Activated CD4-positive, alpha-beta memory T cell treated with anti-CD3 and anti-CD28 coated beads, Interleukin-2, amount 10 ng/mL, durations not matched to agents 7 days and 5 days (primary cell): ENCODE measurements around the gene NPC1. TPM values are rescaled to one million over a fixed set of nuclear protein-coding genes. Genes with fewer than 3 reads are reported as not detected.

Source experiments
- CTCF ChIA-PET: fragments of 350-600 bp; sonication (Branson Sonifier 250); formaldehyde crosslinking; loops from one replicate; lab custom pipeline; 2021; ENCODE audit warnings: antibody characterized with exemption, inconsistent platforms; lab: Charles Lee
- POLR2A ChIA-PET: fragments of 350-600 bp; sonication (Branson Sonifier 250); formaldehyde crosslinking; loops from one replicate; lab custom pipeline; 2021; ENCODE audit warnings: antibody characterized with exemption; lab: Charles Lee
- DNase-seq: peaks from one replicate; pipeline ENCODE4 v3.0.0-alpha.2; 2020
- H3K27ac Mint-ChIP-seq: one replicate; pipeline ENCODE4 v1.8.0; 2021; ENCODE audit warnings: mild to moderate bottlenecking, mixed read lengths
- H3K27me3 Mint-ChIP-seq: one replicate; pipeline ENCODE4 v1.8.0; 2021; ENCODE audit warnings: mixed read lengths
- H3K36me3 Mint-ChIP-seq: one replicate; pipeline ENCODE4 v1.8.0; 2021; ENCODE audit warnings: low read depth, mixed read lengths
- H3K4me1 Mint-ChIP-seq: one replicate; pipeline ENCODE4 v1.8.0; 2021; ENCODE audit warnings: mixed read lengths
- H3K4me3 Mint-ChIP-seq: one replicate; pipeline ENCODE4 v1.8.0; 2021; ENCODE audit warnings: mild to moderate bottlenecking, mixed read lengths
- H3K9me3 Mint-ChIP-seq: one replicate; pipeline ENCODE4 v1.8.0; 2021; ENCODE audit warnings: mixed read lengths
- total RNA-seq, 2 experiments: library from RNA; stranded (reverse); gene quantifications; one replicate each; pipeline ENCODE4 v1.2.3, GENCODE V29; 2021

The NPC1 gene
- total RNA-seq, 2 experiments from 2014 or later: 39.8 to 44.8 TPM

DNA sequence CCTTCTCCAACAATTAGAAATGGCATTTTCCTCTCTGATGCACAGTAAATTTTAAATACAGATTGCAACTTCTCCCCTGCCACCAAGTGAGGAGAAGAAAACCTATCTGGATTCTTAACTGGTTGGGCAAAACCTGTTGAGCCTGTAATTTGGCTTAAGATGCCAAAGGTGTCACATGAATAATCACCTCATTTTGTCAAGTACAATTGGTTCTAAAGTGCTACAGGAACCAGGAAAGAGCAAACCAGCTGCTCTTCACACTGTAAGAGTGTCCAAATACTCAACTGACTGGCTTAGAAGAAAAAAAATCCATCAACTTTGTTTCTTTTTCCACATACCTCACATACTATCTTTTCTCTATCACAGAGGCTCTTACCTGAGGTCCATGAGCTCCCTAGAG lies 35.4 kb downstream of the NPC1 start:
- ChIA-PET POLR2A (interaction anchor here (1.3 kb wide), 1 partner anchor 10 kb away, joined by 4 read pairs; no protein-coding TSS in a partner anchor), CTCF (interaction anchor here (0.9 kb wide), 1 partner anchor 35 kb away, joined by 3 read pairs; no protein-coding TSS in a partner anchor)
- Mint-ChIP-seq H3K27me3 (no peaks in the 10 kb centered on the region), H3K36me3 (peaks cover 74% of the 10 kb centered on the region), H3K4me3 (no peak overlapping the region), H3K4me1 (peaks cover 9% of the 10 kb centered on the region), H3K27ac (no peak overlapping the region), H3K9me3 (no peaks in the 10 kb centered on the region)
- no peak for DNase-seq

DNA sequence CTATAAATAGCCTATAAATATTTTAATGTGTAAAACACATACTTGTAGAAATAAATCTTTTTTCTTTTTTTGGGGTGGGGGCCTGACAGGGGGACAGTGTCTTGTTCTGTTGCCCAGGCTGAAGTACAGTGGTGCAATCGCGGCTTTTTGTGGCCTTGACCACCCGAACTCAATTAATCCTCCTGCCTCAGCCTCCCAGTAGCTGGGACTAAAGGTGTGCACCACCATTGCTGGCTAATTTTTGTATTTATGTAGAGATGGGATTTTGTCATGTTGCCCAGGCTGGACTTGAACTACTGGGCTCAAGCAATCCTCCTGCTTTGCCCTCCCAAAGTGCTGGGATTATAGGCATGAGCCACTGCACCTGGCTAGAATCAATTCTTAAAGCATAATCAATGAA lies 37.6 kb downstream of the NPC1 start:
- Mint-ChIP-seq H3K4me1 (peaks cover 5% of the 10 kb centered on the region), H3K27me3 (no peaks in the 10 kb centered on the region), H3K9me3 (no peaks in the 10 kb centered on the region), H3K27ac (no peak overlapping the region), H3K36me3 (peaks cover 67% of the 10 kb centered on the region), H3K4me3 (no peak overlapping the region)
- ChIA-PET CTCF (no interaction called here), POLR2A (no interaction called here)
- DNase-seq: no peak

DNA sequence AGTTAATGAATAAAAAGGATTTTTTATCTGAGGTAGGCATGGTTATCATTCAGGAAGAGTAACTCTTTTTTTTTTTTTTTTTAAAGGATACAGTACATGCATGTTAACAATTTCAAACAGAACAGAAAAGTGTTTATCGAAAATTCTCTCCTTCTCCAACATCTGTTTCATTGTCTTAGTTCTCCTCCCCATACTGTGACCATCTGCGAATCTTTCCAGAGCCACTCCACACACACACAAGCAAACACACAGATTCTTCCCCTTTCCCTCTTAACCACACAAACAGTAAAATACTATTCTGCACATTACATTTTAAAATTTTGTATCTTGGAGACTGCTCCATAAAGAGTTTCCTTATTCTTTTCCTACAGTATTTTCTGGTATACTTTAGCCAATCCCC lies 38.0 kb downstream of the NPC1 start:
- Mint-ChIP-seq H3K27ac (no peak overlapping the region), H3K27me3 (no peaks in the 10 kb centered on the region), H3K4me1 (peaks cover 5% of the 10 kb centered on the region), H3K4me3 (no peak overlapping the region), H3K36me3 (peaks cover 67% of the 10 kb centered on the region), H3K9me3 (no peaks in the 10 kb centered on the region)
- CTCF ChIA-PET: interaction anchor here (1.1 kb wide), 1 partner anchor 32 kb away, joined by 3 read pairs; no protein-coding TSS in a partner anchor
- DNase-seq: no peak
- POLR2A ChIA-PET: no interaction called here

DNA sequence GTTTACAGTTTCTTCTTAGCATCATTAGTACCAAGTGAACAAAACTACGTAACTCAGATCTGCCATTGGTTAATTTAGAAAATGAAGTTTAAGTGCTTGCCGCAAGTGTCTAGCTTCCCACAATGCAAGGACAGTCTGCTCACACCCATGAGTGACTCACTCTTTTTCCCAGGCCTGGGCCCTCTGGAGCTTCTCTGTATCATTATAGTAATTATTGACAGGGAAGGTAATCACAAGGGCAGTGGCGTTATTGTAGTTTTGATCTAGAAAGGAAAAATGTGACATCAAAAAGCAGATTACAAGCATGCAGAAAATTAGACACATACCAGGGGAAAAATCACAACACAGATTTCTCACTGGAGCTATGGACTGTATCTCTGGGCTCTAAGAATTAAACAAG lies 38.5 kb downstream of the NPC1 start:
- POLR2A ChIA-PET: no interaction called here
- no peak for DNase-seq
- H3K9me3 Mint-ChIP-seq: no peaks in the 10 kb centered on the region
- H3K4me1 Mint-ChIP-seq: peaks cover 5% of the 10 kb centered on the region
- H3K27me3 Mint-ChIP-seq: no peaks in the 10 kb centered on the region
- CTCF ChIA-PET: interaction anchor here (1.1 kb wide), 1 partner anchor 32 kb away, joined by 3 read pairs; no protein-coding TSS in a partner anchor
- H3K27ac Mint-ChIP-seq: no peak overlapping the region
- H3K36me3 Mint-ChIP-seq: peaks cover 65% of the 10 kb centered on the region
- H3K4me3 Mint-ChIP-seq: no peak overlapping the region

DNA sequence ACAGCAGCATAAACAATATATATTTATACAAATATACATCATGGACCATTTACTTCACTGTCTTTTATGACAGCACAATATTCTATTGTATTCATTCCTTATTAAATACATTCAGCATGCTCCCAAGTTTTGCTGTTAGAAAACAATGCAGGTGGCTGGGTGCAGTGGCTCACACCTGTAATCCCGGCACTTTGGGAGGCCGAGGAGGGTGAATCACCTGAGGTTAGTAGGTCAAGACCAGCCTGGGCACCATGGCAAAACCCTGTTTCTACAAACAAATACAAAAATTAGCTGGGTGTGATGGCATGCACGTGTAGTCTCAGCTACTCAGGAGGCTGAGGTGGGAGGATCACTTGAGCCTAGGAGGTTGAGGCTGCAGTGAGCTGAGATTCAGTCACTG lies 39.0 kb downstream of the NPC1 start:
- Mint-ChIP-seq H3K27me3 (no peaks in the 10 kb centered on the region), H3K27ac (no peak overlapping the region), H3K9me3 (no peaks in the 10 kb centered on the region), H3K36me3 (peaks cover 65% of the 10 kb centered on the region), H3K4me1 (peaks cover 10% of the 10 kb centered on the region), H3K4me3 (no peak overlapping the region)
- ChIA-PET CTCF (interaction anchor here (1.1 kb wide), 1 partner anchor 31 kb away, joined by 3 read pairs; no protein-coding TSS in a partner anchor), POLR2A (no interaction called here)
- DNase-seq: no peak

DNA sequence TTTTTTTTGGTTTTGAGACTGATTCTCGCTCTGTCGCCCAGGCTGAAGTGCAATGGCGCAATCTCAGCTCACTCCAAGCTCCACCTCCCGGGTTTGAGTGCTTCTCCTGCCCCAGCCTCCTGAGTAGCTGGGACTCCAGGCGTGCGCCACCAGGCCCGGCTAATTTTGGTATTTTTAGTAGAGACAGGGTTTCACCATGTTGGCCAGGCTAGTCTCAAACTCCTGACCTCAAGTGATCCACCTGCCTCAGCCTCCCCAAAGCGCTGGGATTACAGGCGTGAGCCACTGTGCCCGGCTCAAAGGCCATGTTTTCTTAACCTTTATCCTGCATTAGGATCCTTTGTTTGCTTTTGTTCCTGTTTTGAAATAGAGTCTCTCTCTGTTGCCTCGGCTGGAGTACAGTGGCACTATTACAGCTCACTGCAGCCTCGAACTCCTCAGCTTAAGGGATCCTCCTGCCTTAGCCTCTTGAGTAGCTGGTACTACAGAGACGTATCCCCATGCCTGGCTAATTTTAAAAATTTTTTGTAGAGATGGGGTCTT lies 41.0 kb downstream of the NPC1 start:
- Mint-ChIP-seq H3K36me3 (peaks cover 63% of the 10 kb centered on the region), H3K27me3 (no peaks in the 10 kb centered on the region), H3K4me3 (no peak overlapping the region), H3K9me3 (no peaks in the 10 kb centered on the region), H3K27ac (no peak overlapping the region), H3K4me1 (peaks cover 29% of the 10 kb centered on the region)
- no peak for DNase-seq
- POLR2A ChIA-PET: interaction anchor here (1.2 kb wide), 1 partner anchor 24 kb away, joined by 3 read pairs; no protein-coding TSS in a partner anchor
- CTCF ChIA-PET: interaction anchor here (0.7 to 1.5 kb wide), 2 partner anchors 29 to 57 kb away, joined by 3 to 6 read pairs; no protein-coding TSS in a partner anchor

DNA sequence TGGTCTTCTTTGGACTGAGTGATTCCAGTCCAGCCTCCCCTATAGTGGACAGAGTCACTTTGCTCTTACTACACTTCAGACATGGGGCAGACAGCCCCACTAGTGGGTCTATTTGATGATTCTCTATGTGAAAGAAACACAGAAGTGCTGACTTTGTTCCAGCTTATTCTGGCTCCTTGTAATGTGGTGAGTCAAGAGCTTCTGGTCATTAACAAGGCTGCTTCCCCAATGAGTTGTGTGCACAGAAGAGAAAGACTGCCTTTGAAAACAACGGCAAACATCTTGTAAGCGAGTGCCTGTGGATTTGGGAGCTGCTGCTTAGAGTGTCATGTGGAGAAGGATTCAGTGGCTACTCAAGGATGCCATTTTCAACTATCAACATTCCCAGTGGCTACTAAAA lies 43.8 kb downstream of the NPC1 start:
- H3K27ac Mint-ChIP-seq: no peak overlapping the region
- H3K9me3 Mint-ChIP-seq: no peaks in the 10 kb centered on the region
- H3K4me3 Mint-ChIP-seq: no peak overlapping the region
- no peak for DNase-seq
- H3K36me3 Mint-ChIP-seq: peaks cover 77% of the 10 kb centered on the region
- peaks cover 46% of the 10 kb centered on the region for H3K4me1 Mint-ChIP-seq
- CTCF ChIA-PET: interaction anchor here (0.5 to 1.5 kb wide), 3 partner anchors 26 to 112 kb away, joined by 3 to 8 read pairs (median 5); no protein-coding TSS in a partner anchor
- POLR2A ChIA-PET: interaction anchor here (0.6 to 3.6 kb wide), 3 partner anchors 13 to 43 kb away, joined by 3 to 24 read pairs (median 3); partner anchors contain the start of gene NPC1
- H3K27me3 Mint-ChIP-seq: no peaks in the 10 kb centered on the region

DNA sequence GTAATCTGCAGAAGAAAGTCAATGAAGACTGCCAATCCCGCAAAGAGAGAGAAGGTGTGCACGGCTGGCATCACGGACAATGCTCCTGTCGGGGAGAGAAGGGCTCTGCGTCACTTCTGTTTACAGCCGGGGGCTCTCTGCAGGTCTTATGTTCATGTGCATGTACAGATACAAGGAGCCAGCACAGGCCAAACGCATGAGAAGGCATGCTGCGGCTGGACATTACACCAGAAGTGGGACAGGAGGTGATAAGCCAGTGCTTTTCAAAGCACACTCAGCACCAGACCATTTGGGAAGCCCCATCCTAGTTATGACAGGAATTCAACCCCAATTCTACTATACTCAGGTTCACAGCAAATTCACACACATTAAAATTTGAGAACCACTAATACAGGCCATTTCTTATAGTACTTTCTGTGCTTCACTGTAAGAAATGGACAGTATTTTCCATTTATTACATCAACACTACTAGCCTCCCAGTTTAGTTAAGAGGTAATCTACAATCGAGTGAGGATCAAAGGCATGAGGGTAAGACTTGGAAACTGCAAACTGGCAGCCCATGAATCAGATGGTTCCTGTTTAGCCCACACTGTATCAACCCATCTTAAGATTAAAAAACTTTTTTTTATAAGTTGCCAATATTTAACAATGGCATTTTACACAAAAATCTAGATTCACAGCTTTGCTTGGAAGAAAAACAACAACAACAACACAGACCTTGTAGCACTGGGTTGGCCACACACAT lies 44.8 kb downstream of the NPC1 start:
- ChIA-PET POLR2A (interaction anchor here (0.9 to 3.6 kb wide), 10 partner anchors 10 to 485 kb away, joined by 3 to 24 read pairs (median 4); partner anchors contain the start of gene NPC1), CTCF (interaction anchor here (0.6 to 2.7 kb wide), 10 partner anchors 18 to 162 kb away, joined by 3 to 10 read pairs (median 4); no protein-coding TSS in a partner anchor)
- Mint-ChIP-seq H3K4me3 (peak overlapping the region; percentile 2), H3K9me3 (no peaks in the 10 kb centered on the region), H3K36me3 (peaks cover 74% of the 10 kb centered on the region), H3K27ac (peak overlapping the region; percentile 70), H3K27me3 (no peaks in the 10 kb centered on the region), H3K4me1 (peaks cover 44% of the 10 kb centered on the region)
- no peak for DNase-seq

DNA sequence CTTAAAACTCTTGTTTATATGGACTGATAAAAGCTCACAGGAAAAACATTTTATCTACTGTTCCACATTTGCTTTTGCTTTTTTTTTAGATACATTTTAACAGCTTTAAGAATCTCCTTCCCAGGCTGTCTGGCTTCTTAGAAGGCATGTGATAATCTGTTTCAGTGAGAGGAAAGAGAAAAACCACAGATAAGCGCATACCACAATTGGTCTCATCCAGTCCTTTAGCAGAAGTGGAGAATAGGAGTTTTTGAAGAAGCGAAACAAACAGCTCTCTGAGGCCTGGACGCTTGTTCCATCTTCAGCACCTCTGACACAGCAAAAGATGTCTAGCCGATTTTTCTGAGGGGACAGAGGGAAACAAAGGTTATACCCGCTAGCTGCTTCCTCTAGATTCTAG lies 45.4 kb downstream of the NPC1 start:
- Mint-ChIP-seq H3K4me1 (peaks cover 40% of the 10 kb centered on the region), H3K27me3 (no peaks in the 10 kb centered on the region), H3K9me3 (no peaks in the 10 kb centered on the region), H3K36me3 (peaks cover 78% of the 10 kb centered on the region), H3K27ac (peak overlapping the region; percentile 70), H3K4me3 (peak overlapping the region; percentile 2)
- DNase-seq: peak; percentile 40
- CTCF ChIA-PET: interaction anchor here (0.6 to 2.7 kb wide), 10 partner anchors 18 to 162 kb away, joined by 3 to 10 read pairs (median 4); no protein-coding TSS in a partner anchor
- POLR2A ChIA-PET: interaction anchor here (0.7 to 3.6 kb wide), 13 partner anchors 10 to 486 kb away, joined by 3 to 24 read pairs (median 4); partner anchors contain the start of genes NPC1 and RIOK3

DNA sequence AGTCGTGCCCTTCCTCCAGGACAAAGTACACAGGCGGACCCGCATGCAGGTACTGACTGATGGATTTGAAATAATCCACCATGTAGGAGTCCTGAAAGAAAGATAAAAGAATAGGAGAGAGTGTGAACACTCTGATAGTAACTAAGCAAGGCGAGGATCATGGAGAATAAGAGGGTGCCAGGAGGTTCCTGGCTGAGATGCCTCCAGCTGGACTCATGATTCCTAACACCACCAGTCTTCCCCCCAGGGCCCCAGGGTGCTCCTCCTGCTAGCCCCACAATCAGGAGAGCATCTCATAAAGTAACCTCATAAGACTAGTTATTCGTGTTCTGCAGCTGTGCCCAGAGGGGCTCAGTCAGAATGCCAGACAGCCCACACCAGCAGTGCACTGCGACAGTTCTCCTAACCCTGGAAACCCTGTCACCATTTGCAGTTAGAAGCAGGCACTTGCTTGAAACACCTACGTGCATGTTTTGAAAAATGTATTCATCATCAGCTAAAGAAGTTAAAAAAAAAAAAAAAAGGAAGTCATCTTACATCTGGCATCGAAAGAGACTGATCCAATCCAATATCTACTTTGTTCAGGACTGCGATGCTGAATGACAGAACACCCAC lies 46.3 kb downstream of the NPC1 start:
- POLR2A ChIA-PET: interaction anchor here (0.7 to 3.6 kb wide), 9 partner anchors 11 to 87 kb away, joined by 3 to 24 read pairs (median 4); partner anchors contain the start of genes NPC1 and RIOK3
- CTCF ChIA-PET: interaction anchor here (1.2 to 2.7 kb wide), 7 partner anchors 17 to 163 kb away, joined by 3 to 10 read pairs (median 4); no protein-coding TSS in a partner anchor
- Mint-ChIP-seq H3K27ac (peak overlapping the region; percentile 70), H3K4me3 (no peak overlapping the region), H3K9me3 (no peaks in the 10 kb centered on the region), H3K27me3 (no peaks in the 10 kb centered on the region), H3K4me1 (peaks cover 40% of the 10 kb centered on the region), H3K36me3 (peaks cover 84% of the 10 kb centered on the region)
- DNase-seq: no peak

DNA sequence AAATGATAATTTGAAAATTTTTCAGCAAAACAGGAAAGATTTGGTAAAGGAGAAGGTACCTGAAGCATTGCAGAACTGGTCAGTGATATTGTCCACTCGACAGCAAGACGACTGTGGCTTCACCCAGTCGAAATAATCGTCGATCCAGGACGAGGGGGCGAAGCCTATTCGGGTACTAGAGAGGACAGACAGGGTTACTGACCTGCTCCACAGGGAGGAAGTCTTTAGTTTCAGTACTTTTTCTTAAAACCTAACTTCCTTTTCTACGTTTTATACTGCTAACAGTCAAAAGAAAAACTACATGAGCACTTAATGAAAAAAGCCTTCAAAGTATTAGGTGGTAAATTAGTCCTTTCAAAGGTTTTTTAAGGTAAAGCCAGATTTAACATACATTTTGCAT lies 47.0 kb downstream of the NPC1 start:
- Mint-ChIP-seq H3K4me1 (peaks cover 40% of the 10 kb centered on the region), H3K4me3 (no peak overlapping the region), H3K9me3 (no peaks in the 10 kb centered on the region), H3K27ac (no peak overlapping the region), H3K27me3 (no peaks in the 10 kb centered on the region), H3K36me3 (peaks cover 85% of the 10 kb centered on the region)
- CTCF ChIA-PET: interaction anchor here (1.9 to 2.7 kb wide), 2 partner anchors 23 to 46 kb away, joined by 6 to 10 read pairs; no protein-coding TSS in a partner anchor
- POLR2A ChIA-PET: interaction anchor here (3.6 kb wide), 1 partner anchor 46 kb away, joined by 24 read pairs; the partner anchor contains the start of gene NPC1
- DNase-seq: no peak

DNA sequence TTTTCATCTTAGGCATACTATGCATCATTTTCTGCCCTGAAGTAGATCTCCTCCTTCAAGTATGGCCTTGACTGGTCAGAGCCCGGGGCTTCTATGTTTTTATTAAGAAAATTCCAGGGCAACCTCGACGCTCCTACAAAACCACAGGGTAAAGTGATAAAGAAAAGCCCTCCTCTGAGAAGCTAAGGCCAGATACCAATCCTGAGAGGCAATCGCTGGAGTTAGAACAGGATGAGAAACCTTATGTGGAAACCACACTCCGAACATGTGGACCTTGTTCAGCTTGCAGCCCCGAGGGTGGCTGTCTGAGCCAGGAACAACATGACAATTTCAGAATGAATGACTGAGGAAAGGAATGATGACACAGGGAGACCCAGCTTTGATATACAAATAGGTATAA lies 47.4 kb downstream of the NPC1 start:
- Mint-ChIP-seq H3K4me1 (peaks cover 40% of the 10 kb centered on the region), H3K27me3 (no peaks in the 10 kb centered on the region), H3K36me3 (peaks cover 85% of the 10 kb centered on the region), H3K27ac (no peak overlapping the region), H3K4me3 (no peak overlapping the region), H3K9me3 (no peaks in the 10 kb centered on the region)
- no peak for DNase-seq
- ChIA-PET POLR2A (no interaction called here), CTCF (interaction anchor here (2.7 kb wide), 1 partner anchor 23 kb away, joined by 10 read pairs; no protein-coding TSS in a partner anchor)
